Stimulated activated CD4-positive, alpha-beta T cell treated with anti-CD3 and anti-CD28 coated beads, Interleukin-4, amount 100 ng/mL, for 4 hours (primary cell): Measurements from ENCODE around the gene ADGRD1.
"Not testable (repeated sequence)": the region's sequence is repeated elsewhere in the genome, so short reads cannot be mapped to it uniquely, and the experiment has no call there.

Source experiments
- DNase-seq, 2 experiments: peaks; one replicate each; pipeline ENCODE4 v3.0.0-alpha.2; 2020

ADGRD1 gene

DNA sequence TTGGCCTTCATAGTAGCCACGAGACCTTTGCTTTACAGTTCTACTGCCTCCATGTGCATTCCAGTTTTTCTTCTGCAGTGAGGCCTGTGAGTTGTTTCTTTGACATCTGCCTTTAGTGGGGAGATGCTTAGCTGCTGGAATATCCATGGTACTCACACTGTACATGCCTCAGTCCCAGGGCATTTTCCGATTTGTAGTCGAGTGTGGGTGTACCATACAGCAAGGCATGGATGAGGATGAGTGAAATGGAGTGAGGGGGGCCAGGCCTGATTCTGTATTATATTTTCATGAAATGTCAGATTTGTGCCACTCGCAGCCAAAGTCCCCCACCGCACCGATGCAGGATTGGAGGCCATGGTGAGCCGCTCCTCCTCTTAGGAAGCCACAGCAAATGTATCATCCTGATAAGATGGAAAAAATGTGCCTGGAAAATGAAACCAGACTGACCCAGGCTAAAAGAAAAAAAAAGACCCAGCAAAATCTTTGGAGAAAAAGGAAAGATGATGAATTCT, 173.0 kb downstream of the ADGRD1 start:
- DNase-seq = no peak

DNA sequence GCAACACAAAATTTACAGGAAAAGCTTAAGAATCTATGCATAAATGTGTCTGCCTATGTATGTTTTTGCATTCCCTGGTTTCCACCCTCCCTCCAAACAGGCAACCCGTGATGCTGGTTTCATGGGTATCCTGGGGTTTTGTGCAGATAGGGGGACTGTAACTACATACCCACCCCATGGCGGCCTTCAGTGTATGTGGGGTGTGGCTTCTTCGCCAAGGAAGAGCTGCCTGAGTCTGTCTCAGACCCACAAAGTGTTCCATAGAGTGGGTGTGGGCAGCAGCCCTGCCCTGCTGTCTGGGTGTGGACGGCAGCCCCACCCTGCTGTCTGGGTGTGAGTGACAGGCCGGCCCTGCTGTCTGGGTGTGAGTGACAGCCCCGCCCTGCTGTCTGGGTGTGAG, 174.8 kb downstream of the ADGRD1 start:
- DNase-seq = no peak

DNA sequence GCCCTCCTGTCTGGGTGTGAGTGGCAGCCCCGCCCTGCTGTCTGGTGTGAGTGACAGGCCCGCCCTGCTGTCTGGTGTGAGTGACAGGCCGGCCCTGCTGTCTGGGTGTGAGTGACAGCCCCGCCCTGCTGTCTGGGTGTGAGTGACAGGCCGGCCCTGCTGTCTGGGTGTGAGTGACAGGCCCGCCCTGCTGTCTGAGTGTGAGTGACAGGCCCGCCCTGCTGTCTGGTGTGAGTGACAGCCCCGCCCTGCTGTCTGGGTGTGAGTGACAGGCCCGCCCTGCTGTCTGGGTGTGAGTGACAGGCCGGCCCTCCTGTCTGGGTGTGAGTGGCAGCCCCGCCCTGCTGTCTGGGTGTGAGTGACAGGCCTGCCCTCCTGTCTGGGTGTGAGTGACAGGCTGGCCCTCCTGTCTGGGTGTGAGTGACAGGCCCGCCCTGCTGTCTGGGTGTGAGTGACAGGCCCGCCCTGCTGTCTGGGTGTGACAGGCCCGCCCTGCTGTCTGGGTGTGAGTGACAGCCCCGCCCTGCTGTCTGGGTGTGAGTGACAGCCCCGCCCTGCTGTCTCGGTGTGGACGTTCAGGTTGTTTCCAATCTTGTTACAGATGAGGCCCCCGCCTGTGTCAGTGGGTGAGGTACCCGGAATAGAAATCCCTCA, 175.4 kb downstream of the ADGRD1 start:
- not testable (repeated sequence) for DNase-seq

GRCh38 chr12:131129839-131130238, 176.1 kb downstream of the ADGRD1 start:
- no peak for DNase-seq

DNA sequence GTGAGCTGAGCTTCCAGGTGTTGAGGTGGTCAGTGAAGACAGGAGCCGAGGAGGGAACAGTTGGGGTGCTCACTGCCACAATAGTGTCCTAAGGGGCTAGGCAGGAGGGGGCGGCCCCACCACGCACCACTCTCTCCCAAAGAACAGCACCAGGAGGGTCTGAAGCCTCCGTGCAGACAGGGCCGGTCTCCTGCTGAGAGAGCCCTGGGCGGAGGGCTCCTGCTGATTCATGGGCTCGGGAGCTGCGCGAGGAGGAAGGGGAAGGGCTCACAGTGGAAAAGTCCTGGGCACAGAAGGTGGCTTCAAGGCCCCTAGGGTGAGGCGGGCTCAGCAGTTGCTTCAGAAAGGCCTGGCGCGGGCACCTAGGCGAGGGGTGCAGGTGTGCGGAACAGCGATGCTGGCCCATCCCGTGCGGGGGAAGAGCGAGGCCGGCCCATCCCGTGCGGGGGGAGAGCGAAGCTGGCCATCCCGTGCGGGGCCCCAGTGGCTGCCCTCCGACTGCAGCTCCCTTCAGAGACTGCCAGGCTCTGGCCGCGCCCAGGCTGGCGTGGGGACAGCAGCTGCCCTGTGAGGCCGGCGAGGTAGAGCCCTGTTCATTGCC, 176.7 kb downstream of the ADGRD1 start:
- no peak for DNase-seq

DNA sequence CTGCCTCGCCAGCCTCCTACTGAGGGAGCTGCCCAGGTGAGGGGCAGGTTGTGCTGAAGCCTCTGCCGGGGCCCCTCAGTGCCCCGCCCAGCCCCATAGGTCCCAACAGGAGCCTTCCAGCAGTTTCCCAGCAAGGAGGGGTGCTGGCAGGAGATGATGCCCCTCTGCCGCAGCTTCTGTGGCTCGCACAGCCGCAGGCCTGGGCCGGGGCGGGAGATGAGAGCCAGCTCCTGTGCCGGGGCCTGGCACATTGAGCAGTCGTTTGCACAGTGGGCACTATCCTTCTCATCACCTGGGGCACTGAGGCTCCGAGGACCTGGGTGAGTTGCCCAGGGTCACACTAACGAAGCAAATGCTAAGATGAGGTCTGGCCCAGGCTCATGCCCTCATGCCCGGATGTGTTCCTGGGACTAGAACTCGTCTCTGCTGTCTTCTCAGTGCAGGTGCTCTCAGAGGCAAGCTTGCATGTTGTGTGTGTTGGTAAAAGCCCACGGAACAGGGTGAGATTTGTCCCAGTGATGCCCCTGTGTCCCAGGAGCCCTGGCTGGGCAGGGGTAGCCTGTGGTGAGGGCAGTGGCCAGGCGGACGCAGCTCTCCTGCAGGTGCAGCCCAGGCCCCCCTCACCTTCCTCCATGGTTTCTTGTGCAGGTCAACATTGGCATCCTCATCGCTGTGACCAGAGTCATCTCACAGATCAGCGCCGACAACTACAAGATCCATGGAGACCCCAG, 177.5 kb downstream of the ADGRD1 start:
- DNase-seq = no peak

- DNase-seq = no peak
These were observed 178.1 kb downstream of the ADGRD1 start for GRCh38 chr12:131131808-131132117.

GRCh38 chr12:131132118-131132892, 178.6 kb downstream of the ADGRD1 start:
- DNase-seq = peak; percentile 61 to 78

DNA sequence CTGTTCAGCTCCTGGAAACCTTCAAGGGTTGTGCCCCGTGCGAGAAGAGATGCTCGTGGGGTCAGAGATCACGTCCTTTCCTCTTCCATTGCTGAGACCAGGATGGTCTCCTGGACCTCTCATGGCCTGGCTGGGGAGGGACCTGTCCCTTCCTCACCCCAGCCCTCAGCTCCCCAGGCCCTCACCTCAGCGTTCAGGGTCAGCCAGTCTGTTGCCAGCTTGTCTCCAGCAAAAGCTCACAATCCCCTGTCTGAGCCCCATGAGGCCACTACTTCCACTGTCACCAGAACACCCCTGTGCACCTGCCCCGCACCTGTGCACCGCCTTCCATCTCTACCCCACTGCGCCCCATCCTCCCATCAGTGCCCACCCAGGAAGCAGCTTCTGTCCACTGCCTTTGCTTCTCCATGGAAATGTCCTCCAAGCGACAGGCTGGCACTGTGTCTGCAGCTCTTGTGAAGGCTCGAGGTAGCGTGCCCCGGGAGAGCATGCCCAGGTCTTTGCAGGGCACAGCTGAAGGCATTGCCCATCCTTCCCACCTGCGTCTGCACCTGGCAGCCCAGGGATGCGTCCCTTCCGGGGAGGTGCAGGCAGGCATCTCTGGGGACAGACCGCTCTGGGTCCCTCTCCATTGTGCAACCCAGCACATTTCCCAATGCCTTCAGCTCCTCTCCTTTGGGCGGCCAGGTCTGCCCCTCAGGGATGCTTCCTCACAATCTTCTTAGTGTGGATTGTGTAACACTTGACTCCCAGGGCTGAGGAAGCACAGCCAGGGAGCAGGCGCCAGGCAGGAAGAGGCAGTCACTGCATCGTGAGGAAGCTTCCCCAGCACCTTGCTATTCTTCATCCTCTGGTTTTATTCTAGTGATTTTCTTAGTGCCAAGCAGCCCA, 179.6 kb downstream of the ADGRD1 start:
- no peak for DNase-seq

DNA sequence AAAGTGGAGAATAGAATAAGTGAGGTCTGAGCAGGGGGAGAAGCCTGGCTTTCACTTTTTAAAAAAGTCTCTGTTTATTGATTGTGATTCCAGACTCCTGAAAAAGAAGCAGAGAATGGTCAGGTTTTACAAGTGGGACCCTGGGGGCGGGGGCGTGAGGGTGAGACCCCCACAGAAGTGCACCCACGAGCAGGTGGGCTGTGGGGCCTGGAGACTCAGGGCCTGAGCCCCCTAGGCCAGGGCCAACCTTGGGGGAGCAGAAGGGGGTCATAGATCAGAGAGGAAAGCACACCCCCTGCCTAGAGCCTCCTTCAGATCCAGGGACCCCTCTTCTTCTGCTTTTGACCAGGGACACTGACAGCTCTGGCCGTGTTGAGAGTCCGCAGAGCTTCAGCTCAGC, 180.3 kb downstream of the ADGRD1 start:
- DNase-seq = no peak

DNA sequence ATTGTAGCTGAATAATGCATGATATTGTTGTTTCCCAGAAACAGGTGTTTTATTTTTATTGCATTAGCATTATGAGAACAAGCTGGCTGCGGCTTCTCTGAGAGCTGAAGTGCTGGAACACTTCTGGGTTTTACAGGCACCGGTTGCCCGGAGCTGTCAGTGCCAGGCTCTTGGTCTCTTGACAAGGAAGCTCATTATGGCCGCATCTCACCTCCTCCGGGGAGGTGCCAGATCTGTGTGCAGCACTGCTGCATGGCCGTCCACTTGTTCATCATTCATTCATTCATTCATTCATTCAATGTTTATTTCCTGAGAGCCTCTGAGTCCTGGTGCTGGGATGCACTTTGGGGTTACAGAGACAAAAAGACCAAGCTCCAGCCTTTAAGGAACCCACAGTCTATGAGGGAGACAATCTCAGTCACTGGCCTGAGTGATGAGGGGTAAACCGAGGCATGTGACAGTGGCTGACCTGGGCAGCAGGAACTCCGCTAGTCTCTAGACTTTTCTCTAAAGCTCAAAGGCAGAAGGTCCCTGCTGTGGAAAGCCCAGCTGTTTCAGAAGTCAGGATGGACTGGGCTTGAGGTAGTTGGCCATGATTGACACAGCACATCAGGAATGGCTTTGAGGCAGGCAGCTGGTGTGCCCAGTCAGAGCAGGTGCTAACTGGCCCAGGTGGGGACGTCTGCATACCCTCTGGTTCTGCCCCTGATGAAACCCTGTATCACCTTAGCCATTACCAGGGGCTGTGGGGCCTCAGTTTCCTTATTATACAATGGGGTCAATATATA, 181.0 kb downstream of the ADGRD1 start:
- DNase-seq = no peak

DNA sequence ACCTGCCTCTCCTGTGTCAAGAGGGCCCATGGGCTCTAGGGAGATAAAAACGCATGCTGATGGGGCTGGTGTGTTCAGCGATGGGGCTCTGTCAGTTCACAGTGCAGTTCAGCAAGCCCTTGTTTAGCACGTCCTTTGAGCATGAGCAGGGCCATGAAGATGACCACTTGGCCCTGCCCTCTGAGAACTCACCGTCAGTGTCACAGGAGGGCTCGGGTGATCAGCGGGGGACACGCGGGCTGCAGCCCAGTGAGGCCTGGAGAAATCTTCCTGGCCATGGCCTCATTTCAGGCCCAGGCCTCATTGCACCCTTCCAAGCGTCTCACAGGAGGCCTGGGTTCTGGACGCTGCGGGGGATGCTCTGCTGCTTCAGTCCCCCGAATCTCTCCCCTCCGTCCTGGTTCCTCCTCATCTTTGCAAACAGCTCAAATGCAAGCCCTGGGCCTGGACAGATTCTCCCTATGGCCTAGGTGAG, 181.6 kb downstream of the ADGRD1 start:
- DNase-seq = no peak

GRCh38 chr12:131135786-131136538, 182.3 kb downstream of the ADGRD1 start:
- DNase-seq = no peak

- no peak for DNase-seq
These were observed 182.8 kb downstream of the ADGRD1 start for GRCh38 chr12:131136539-131136872.

GRCh38 chr12:131137009-131137835, 183.5 kb downstream of the ADGRD1 start:
- no peak for DNase-seq

GRCh38 chr12:131137836-131138637, 184.3 kb downstream of the ADGRD1 start:
- no peak for DNase-seq

DNA sequence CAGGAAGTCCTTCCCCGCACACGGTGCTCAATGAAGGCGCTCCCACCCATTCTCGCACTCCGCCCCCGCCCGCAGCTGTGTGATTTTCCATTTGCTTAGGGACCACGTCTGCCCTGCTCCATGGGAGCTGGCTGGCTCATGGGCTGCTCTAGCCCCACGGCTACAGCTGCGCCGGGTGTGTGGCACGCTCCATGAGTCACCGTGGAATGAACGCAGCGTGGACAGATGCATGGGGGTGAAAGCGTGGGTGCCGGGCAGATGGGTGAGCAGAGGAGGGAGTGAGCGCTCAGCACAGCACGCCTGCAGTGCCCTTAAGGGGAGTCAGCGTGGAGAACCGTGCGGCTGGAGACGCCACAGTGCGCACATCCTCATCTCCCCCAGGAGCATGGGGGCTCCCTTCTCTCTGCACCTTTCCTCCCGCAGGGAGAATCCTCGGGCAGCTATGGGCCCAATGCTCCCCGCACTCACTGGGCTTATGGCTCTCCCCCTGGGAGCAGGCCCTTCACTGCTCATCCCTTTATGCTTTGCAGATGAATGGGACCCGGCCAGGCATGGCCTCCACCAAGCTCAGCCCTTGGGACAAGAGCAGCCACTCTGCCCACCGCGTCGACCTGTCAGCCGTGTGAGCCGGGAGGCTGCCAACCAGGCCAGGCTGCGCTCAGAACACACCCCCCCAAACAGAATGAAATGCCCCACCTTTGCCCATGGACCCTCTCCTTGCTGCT, 185.1 kb downstream of the ADGRD1 start:
- DNase-seq = no peak
